ENCODE results near the gene LILRB4. TPM values are rescaled to one million over a fixed set of nuclear protein-coding genes. Genes with fewer than 3 reads are reported as not detected.

The LILRB4 gene
- total RNA-seq, 1 experiment from 2014 or later = not detected

GRCh38 chr19:54659300-54659699 is 3.5 kb upstream of the LILRB4 start:
- Mint-ChIP-seq H3K36me3 (ENCODE audit: insufficient read depth in 1 of 3, low read depth in 3 of 3) (peaks cover 13 to 39% (median 23%) of the 10 kb centered on the region in 3 experiments; a peak in 6 of 7 replicates), H3K4me1 (no peaks in the 10 kb centered on the region), H3K4me3 (no peak overlapping the region), H3K9me3 (peaks cover 89 to 99% of the 10 kb centered on the region in 2 experiments), H3K27me3 (ENCODE audit: low read depth) (no peaks in the 10 kb centered on the region; the same call in none of the 2 replicates), H3K27ac (no peak overlapping the region)
- Histone ChIP-seq H3K18ac (ENCODE audit: insufficient read length, low read depth, low read length) (no peak overlapping the region), H2BK20ac (ENCODE audit: low read depth, low read length, poor library complexity, severe bottlenecking) (no peak overlapping the region), H3K4me1 (ENCODE audit: insufficient read depth, low read length) (no peaks in the 10 kb centered on the region), H4K8ac (replicated peaks; ENCODE audit: insufficient read length, low read depth, low read length) (no peak overlapping the region), H3K4ac (ENCODE audit: low read depth, low read length) (no peak overlapping the region), H3K79me1 (ENCODE audit: insufficient read depth, low read depth, low read length, poor library complexity, severe bottlenecking) (no peaks in the 10 kb centered on the region), H3K23me2 (ENCODE audit: insufficient read length, low read depth, low read length, poor library complexity, severe bottlenecking) (no peaks in the 10 kb centered on the region), H3K9me3 (ENCODE audit: control insufficient read depth, low read depth, low read length) (peaks cover 80% of the 10 kb centered on the region), H2BK15ac (ENCODE audit: low read depth, low read length) (no peak overlapping the region), H2AK5ac (ENCODE audit: insufficient read length, low read length) (no peak overlapping the region), H4K91ac (ENCODE audit: insufficient read length, low read depth, low read length) (no peak overlapping the region), H2BK12ac (ENCODE audit: insufficient read length, low read depth, low read length) (no peak overlapping the region), H3K56ac (ENCODE audit: insufficient read length, low read depth, low read length) (no peak overlapping the region), H3K14ac (ENCODE audit: insufficient read depth, low read length) (no peak overlapping the region), H3K79me2 (ENCODE audit: insufficient read depth, low read length) (no peaks in the 10 kb centered on the region), H3K23ac (ENCODE audit: insufficient read length, low read depth, low read length) (no peak overlapping the region), H4K20me1 (ENCODE audit: control insufficient read depth, insufficient read depth, insufficient read length) (no peaks in the 10 kb centered on the region), H4K5ac (ENCODE audit: insufficient read length, low read depth, low read length) (no peak overlapping the region), H3K27me3 (ENCODE audit: insufficient read depth, low read length) (no peaks in the 10 kb centered on the region), H3K9ac (ENCODE audit: extremely low read depth, insufficient read length, low read length) (no peak overlapping the region), H3K27ac (ENCODE audit: insufficient read length, low read depth, low read length) (no peak overlapping the region), H2BK120ac (ENCODE audit: low read depth, low read length, poor library complexity, severe bottlenecking) (no peak overlapping the region), H2AFZ (ENCODE audit: low read length) (no peak overlapping the region), H3K4me2 (ENCODE audit: insufficient read depth, insufficient read length, low read length) (no peak overlapping the region), H3T11ph (ENCODE audit: low read length) (no peak overlapping the region), H2BK5ac (ENCODE audit: insufficient read length, low read length) (no peak overlapping the region)
- DNase-seq = no peak
- WGBS (ENCODE audit: extremely low coverage, insufficient read length, low lambda C conversion rate) = no CpG with 5 or more reads among the region's 6 CpGs
- TF ChIP-seq CTCF (conservative IDR thresholded peaks at IDR 0.05) = no peak

Data from H9 (cell line).